ENCODE results near the gene POLG. TPM values are rescaled to one million over a fixed set of nuclear protein-coding genes. Genes with fewer than 3 reads are reported as not detected.
A peak's percentile ranks its signal among the peaks of the same experiment; 100 is the strongest.

POLG gene
- polyA plus RNA-seq, 1 of the 3 experiments (the other 2 are of a cell fraction) = 24.9 TPM

- TF ChIP-seq REST (IDR thresholded peaks at IDR 0.05; ENCODE audit: low read depth, low read length) (no peak; the same call in 1 of the 2 replicates), ELF1 (IDR thresholded peaks at IDR 0.05) (peak; percentile 43; the same call in 1 of the 2 replicates), MAX (IDR thresholded peaks at IDR 0.05; ENCODE audit: low read depth) (peak; percentile 52), MEF2A (IDR thresholded peaks at IDR 0.05; ENCODE audit: borderline replicate concordance, low read depth) (no peak), YY1 (IDR thresholded peaks at IDR 0.05; ENCODE audit: low read depth) (peak; percentile 55), NFIC (IDR thresholded peaks at IDR 0.05; ENCODE audit: borderline replicate concordance) (no peak; the same call in 1 of the 2 replicates)
- TF ChIP-seq, protein P1, sequence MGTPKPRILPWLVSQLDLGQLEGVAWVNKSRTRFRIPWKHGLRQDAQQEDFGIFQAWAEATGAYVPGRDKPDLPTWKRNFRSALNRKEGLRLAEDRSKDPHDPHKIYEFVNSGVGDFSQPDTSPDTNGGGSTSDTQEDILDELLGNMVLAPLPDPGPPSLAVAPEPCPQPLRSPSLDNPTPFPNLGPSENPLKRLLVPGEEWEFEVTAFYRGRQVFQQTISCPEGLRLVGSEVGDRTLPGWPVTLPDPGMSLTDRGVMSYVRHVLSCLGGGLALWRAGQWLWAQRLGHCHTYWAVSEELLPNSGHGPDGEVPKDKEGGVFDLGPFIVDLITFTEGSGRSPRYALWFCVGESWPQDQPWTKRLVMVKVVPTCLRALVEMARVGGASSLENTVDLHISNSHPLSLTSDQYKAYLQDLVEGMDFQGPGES (IDR thresholded peaks at IDR 0.05; ENCODE audit: low read depth, low read length) = no peak; the same call in 1 of the 2 replicates
Observed at GRCh38 chr15:89334510-89335297, at the start of gene POLG (continued).

GRCh38 chr15:89384176-89384604 lies 49.6 kb upstream of the POLG start:
- peak overlapping the region; percentile 63 for H3K4me2 ChIP-seq
- H3F3A ChIP-seq (replicated peaks; ENCODE audit: insufficient read depth) = peaks cover 5% of the 10 kb centered on the region
- H4K20me1 ChIP-seq (ENCODE audit: insufficient read depth) = no peaks in the 10 kb centered on the region
- no peak for DNase-seq
- H3K27me3 ChIP-seq (ENCODE audit: insufficient read depth) = no peaks in the 10 kb centered on the region
- no peaks in the 10 kb centered on the region for H3K79me2 ChIP-seq (ENCODE audit: insufficient read depth)
- no peak overlapping the region for H3K9ac ChIP-seq
- TF ChIP-seq, protein P2, sequence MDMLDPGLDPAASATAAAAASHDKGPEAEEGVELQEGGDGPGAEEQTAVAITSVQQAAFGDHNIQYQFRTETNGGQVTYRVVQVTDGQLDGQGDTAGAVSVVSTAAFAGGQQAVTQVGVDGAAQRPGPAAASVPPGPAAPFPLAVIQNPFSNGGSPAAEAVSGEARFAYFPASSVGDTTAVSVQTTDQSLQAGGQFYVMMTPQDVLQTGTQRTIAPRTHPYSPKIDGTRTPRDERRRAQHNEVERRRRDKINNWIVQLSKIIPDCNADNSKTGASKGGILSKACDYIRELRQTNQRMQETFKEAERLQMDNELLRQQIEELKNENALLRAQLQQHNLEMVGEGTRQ (IDR thresholded peaks at IDR 0.05; ENCODE audit: borderline replicate concordance, low read depth, low read length) = no peak
- no peak for TF ChIP-seq PBX3 (IDR thresholded peaks at IDR 0.05)
- no peak for TF ChIP-seq ELF1 (IDR thresholded peaks at IDR 0.05)
- TF ChIP-seq MEF2A (IDR thresholded peaks at IDR 0.05; ENCODE audit: borderline replicate concordance, low read depth) = no peak
- no peak for TF ChIP-seq EP300 (IDR thresholded peaks at IDR 0.05; ENCODE audit: borderline replicate concordance in 1 of 2, low read depth in 1 of 2, low read length in 1 of 2)
- TF ChIP-seq, protein P3, sequence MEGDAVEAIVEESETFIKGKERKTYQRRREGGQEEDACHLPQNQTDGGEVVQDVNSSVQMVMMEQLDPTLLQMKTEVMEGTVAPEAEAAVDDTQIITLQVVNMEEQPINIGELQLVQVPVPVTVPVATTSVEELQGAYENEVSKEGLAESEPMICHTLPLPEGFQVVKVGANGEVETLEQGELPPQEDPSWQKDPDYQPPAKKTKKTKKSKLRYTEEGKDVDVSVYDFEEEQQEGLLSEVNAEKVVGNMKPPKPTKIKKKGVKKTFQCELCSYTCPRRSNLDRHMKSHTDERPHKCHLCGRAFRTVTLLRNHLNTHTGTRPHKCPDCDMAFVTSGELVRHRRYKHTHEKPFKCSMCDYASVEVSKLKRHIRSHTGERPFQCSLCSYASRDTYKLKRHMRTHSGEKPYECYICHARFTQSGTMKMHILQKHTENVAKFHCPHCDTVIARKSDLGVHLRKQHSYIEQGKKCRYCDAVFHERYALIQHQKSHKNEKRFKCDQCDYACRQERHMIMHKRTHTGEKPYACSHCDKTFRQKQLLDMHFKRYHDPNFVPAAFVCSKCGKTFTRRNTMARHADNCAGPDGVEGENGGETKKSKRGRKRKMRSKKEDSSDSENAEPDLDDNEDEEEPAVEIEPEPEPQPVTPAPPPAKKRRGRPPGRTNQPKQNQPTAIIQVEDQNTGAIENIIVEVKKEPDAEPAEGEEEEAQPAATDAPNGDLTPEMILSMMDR (IDR thresholded peaks at IDR 0.05) = no peak
- no peak for TF ChIP-seq GABPA (IDR thresholded peaks at IDR 0.05; ENCODE audit: low read depth)
- no peak for TF ChIP-seq CHD2 (IDR thresholded peaks at IDR 0.05; ENCODE audit: low read length, partially characterized antibody)
- TF ChIP-seq FOSL2 (IDR thresholded peaks at IDR 0.05; ENCODE audit: borderline replicate concordance, low read depth) = no peak
- TF ChIP-seq RCOR1 (IDR thresholded peaks at IDR 0.05; ENCODE audit: low read length) = no peak
- no peak for TF ChIP-seq SMC3 (IDR thresholded peaks at IDR 0.05; ENCODE audit: low read depth, low read length)
- no peak for TF ChIP-seq JUND (IDR thresholded peaks at IDR 0.05)
- H3K4me1 ChIP-seq (ENCODE audit: control insufficient read depth in 1 of 2, insufficient read depth in 2 of 2, low read depth in 1 of 2, low read length in 1 of 2) = peaks cover 10 to 84% of the 10 kb centered on the region in 2 experiments
- no peak overlapping the region for H2AFZ ChIP-seq (ENCODE audit: low read depth)
- ChIA-PET POLR2A (interaction anchor here (1.0 to 1.7 kb wide), 3 partner anchors 17 to 22 kb away, joined by 3 to 5 read pairs (median 4); no protein-coding TSS in a partner anchor), CTCF (interaction anchor here (1.0 to 31.1 kb wide), 6 partner anchors 9 to 89 kb away, joined by 3 to 766 read pairs (median 4); no protein-coding TSS in a partner anchor)
- H3K27ac ChIP-seq (ENCODE audit: low read depth in 2 of 2, low read length in 1 of 2) = peak overlapping the region; percentile 40 to 92; a peak in 3 of 4 replicates
- WGBS (ENCODE audit: low lambda C conversion rate) = 100% methylated on average over 2 of the region's 3 CpGs
- no peaks in the 10 kb centered on the region for H3K36me3 ChIP-seq (replicated peaks in 1 of 2; ENCODE audit: control insufficient read depth in 1 of 2, insufficient read depth in 2 of 2, low read length in 1 of 2)
- H3K4me3 ChIP-seq (ENCODE audit: low read depth in 2 of 2, low read length in 1 of 2) = no peak overlapping the region
- H3K9me2 ChIP-seq = no peaks in the 10 kb centered on the region
- no peaks in the 10 kb centered on the region for H3K9me3 ChIP-seq

Data from SK-N-SH (cell line).